ENCODE results near the gene HMG20A.

DNA sequence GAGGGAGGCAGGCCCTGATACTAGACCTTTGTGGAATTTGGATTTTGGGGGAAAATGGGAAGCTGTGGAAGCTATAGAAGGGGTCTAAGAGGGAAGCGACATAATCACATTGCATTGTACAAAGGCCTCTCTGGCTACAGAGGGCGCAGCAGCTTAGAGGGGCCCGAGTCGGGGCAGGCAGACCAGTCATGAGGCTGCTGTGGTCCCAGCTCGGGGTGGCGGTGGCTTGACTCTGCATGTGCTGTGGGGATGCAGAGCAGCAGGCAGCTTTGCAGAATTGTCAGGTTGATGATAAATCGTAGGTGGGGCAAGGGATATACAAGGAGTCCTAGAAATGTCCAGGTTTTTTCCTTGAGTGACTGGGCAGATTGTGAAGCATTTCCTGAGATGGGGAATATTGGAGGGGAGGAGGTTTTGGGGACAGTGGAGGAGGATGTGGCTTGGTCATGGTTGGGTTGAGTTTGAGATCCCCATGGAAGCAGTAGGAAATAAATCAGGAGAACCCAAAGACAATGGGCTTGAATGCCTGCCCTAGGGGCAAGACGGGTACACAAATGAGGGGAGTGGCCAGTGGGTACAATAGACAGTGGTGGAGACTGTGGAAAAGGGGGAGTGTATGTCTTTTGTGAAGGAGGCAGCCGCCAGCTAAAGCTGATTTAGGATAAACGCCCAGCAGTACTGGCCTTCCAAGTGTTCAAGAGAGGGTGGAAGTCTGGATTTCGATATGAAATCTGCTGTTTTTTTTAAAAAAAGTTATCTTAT is 94.1 kb downstream of the HMG20A start:
- TF ChIP-seq CTCF (IDR thresholded peaks at IDR 0.05) (no peak), POLR2A (IDR thresholded peaks at IDR 0.05) (no peak), EP300 (IDR thresholded peaks at IDR 0.05) (no peak)
